ENCODE measurements around the gene TRIM15. TPM values are rescaled to one million over a fixed set of nuclear protein-coding genes. Genes with fewer than 3 reads are reported as not detected.
A peak's percentile ranks its signal among the peaks of the same experiment; 100 is the strongest.

The TRIM15 gene
- total RNA-seq, 1 experiment from 2014 or later = 0.20 TPM

GRCh38 chr6:30206799-30207618, 43.7 kb downstream of the TRIM15 start:
- H2AK5ac ChIP-seq (ENCODE audit: insufficient read length, low read length) = no peak overlapping the region
- no peak overlapping the region for H4K91ac ChIP-seq (ENCODE audit: insufficient read length, low read depth, low read length)
- peaks cover 7% of the 10 kb centered on the region; the same call in 1 of the 2 replicates for H3K79me2 ChIP-seq (ENCODE audit: insufficient read depth, low read length)
- H3K9ac ChIP-seq (ENCODE audit: extremely low read depth, insufficient read length, low read length) = no peak overlapping the region
- no peaks in the 10 kb centered on the region for H3K9me3 Mint-ChIP-seq
- no peak overlapping the region for H2BK12ac ChIP-seq (ENCODE audit: insufficient read length, low read depth, low read length)
- H3K4me1 ChIP-seq (ENCODE audit: insufficient read depth, low read length) = peaks cover 18% of the 10 kb centered on the region; the same call in 1 of the 2 replicates
- H3K14ac ChIP-seq (ENCODE audit: insufficient read depth, low read length) = no peak overlapping the region
- no peaks in the 10 kb centered on the region for H3K9me3 ChIP-seq (ENCODE audit: control insufficient read depth, low read depth, low read length)
- H3K79me1 ChIP-seq (ENCODE audit: insufficient read depth, low read depth, low read length, poor library complexity, severe bottlenecking) = peaks cover 10% of the 10 kb centered on the region
- H4K8ac ChIP-seq (replicated peaks; ENCODE audit: insufficient read length, low read depth, low read length) = no peak overlapping the region
- H2BK15ac ChIP-seq (ENCODE audit: low read depth, low read length) = no peak overlapping the region
- no peaks in the 10 kb centered on the region for H3K27me3 ChIP-seq (ENCODE audit: insufficient read depth, low read length)
- H3K27ac ChIP-seq (ENCODE audit: insufficient read length, low read depth, low read length) = no peak overlapping the region
- H4K5ac ChIP-seq (ENCODE audit: insufficient read length, low read depth, low read length) = no peak overlapping the region
- no peaks in the 10 kb centered on the region; the same call in 1 of the 2 replicates for H3K27me3 Mint-ChIP-seq (ENCODE audit: low read depth)
- no peak overlapping the region for H2BK5ac ChIP-seq (ENCODE audit: insufficient read length, low read length)
- H2BK20ac ChIP-seq (ENCODE audit: low read depth, low read length, poor library complexity, severe bottlenecking) = no peak overlapping the region
- H2AFZ ChIP-seq (ENCODE audit: low read length) = no peak overlapping the region
- peak overlapping the region in 2 of 3 experiments; percentile 67 to 68; a peak in 3 of 7 replicates for H3K27ac Mint-ChIP-seq
- no peak overlapping the region for H3T11ph ChIP-seq (ENCODE audit: low read length)
- H3K36me3 Mint-ChIP-seq (ENCODE audit: insufficient read depth in 1 of 3, low read depth in 3 of 3) = peaks cover 0 to 9% (median 4%) of the 10 kb centered on the region in 3 experiments; a peak in 4 of 7 replicates
- H3K4me3 Mint-ChIP-seq = 0 out of 5 replicates have a peak overlapping the region, but pooled peaks of 1 of the 2 experiments have one; percentile 13
- peak; percentile 63 for DNase-seq
- H3K4me1 Mint-ChIP-seq = peaks cover 45 to 58% of the 10 kb centered on the region in 2 experiments
- no peak overlapping the region for H3K4ac ChIP-seq (ENCODE audit: low read depth, low read length)
- no peak overlapping the region for H3K18ac ChIP-seq (ENCODE audit: insufficient read length, low read depth, low read length)
- no peak for TF ChIP-seq CTCF (conservative IDR thresholded peaks at IDR 0.05)
- H2BK120ac ChIP-seq (ENCODE audit: low read depth, low read length, poor library complexity, severe bottlenecking) = no peak overlapping the region
- no peaks in the 10 kb centered on the region for H3K23me2 ChIP-seq (ENCODE audit: insufficient read length, low read depth, low read length, poor library complexity, severe bottlenecking)
- no peaks in the 10 kb centered on the region for H4K20me1 ChIP-seq (ENCODE audit: control insufficient read depth, insufficient read depth, insufficient read length)
- no peak overlapping the region for H3K56ac ChIP-seq (ENCODE audit: insufficient read length, low read depth, low read length)
- H3K4me2 ChIP-seq (ENCODE audit: insufficient read depth, insufficient read length, low read length) = no peak overlapping the region
- H3K23ac ChIP-seq (ENCODE audit: insufficient read length, low read depth, low read length) = no peak overlapping the region
- no CpG with 5 or more reads among the region's 11 CpGs for WGBS (ENCODE audit: extremely low coverage, insufficient read length, low lambda C conversion rate)

All from H9 (cell line).